Epithelial cell of proximal tubule (primary cell): Measurements from ENCODE around the gene ACAD9. TPM values are rescaled to one million over a fixed set of nuclear protein-coding genes. Genes with fewer than 3 reads are reported as not detected.

Experiments
- DNase-seq: peaks from one replicate; pipeline ENCODE4 v3.0.0-alpha.2; 2011; ENCODE audit warnings: low read depth
- H3K4me3 ChIP-seq: 2 replicates; pipeline ENCODE4 v1.5.1; 2011; ENCODE audit warnings: low read depth, mild to moderate bottlenecking, low read length
- CTCF ChIP-seq: conservative IDR thresholded peaks from 2 replicates; pipeline ENCODE4 v1.5.1; 2012; ENCODE audit warnings: low read depth, mild to moderate bottlenecking, low read length
- total RNA-seq: library from RNA; depleted of rRNA; stranded (reverse); fragments of >200 nt; gene quantifications from 2 replicates; pipeline ENCODE4 v1.2.3, GENCODE V29; 2015

Gene ACAD9
- total RNA-seq, 1 donor from 2014 or later: 42.8 TPM

- DNase-seq: no peak
- no peak for TF ChIP-seq CTCF
- H3K4me3 ChIP-seq: no peak overlapping the region
Observed at GRCh38 chr3:128850544-128850943, 28.9 kb upstream of the ACAD9 start.

GRCh38 chr3:128851601-128852000, 27.8 kb upstream of the ACAD9 start:
- DNase-seq: no peak
- no peak for TF ChIP-seq CTCF
- H3K4me3 ChIP-seq: no peak overlapping the region

- no peak for TF ChIP-seq CTCF
- no peak for DNase-seq
Observed at GRCh38 chr3:128853826-128854225, 25.6 kb upstream of the ACAD9 start.

GRCh38 chr3:128854475-128854874, 24.9 kb upstream of the ACAD9 start:
- no peak for TF ChIP-seq CTCF
- DNase-seq: peak; percentile 32
- H3K4me3 ChIP-seq: no peak overlapping the region

More at GRCh38 chr3:128853826-128854225, 25.6 kb upstream of the ACAD9 start:
- no peak overlapping the region for H3K4me3 ChIP-seq

- no peak for DNase-seq
- TF ChIP-seq CTCF: no peak
- no peak overlapping the region for H3K4me3 ChIP-seq
Observed at GRCh38 chr3:128855569-128855968, 23.9 kb upstream of the ACAD9 start.

- DNase-seq: no peak
- no peak overlapping the region for H3K4me3 ChIP-seq
- no peak for TF ChIP-seq CTCF
Observed at GRCh38 chr3:128858167-128858566, 21.3 kb upstream of the ACAD9 start.

GRCh38 chr3:128859630-128860029, 19.8 kb upstream of the ACAD9 start:
- DNase-seq: no peak

More at GRCh38 chr3:128859630-128860029, 19.8 kb upstream of the ACAD9 start:
- TF ChIP-seq CTCF: no peak
- no peak overlapping the region for H3K4me3 ChIP-seq
